ENCODE measurements around the gene NLRP10.

NLRP10 gene

GRCh38 chr11:7964873-7965272 lies 374 bp downstream of the NLRP10 start:
- TF ChIP-seq CTCF (IDR thresholded peaks at IDR 0.05; ENCODE audit: insufficient read depth, low read length, poor library complexity, severe bottlenecking): no peak
- no peak for DNase-seq (ENCODE audit: extremely low read depth, insufficient read length)
- H3K27me3 ChIP-seq (replicated peaks; ENCODE audit: control insufficient read depth, insufficient read depth, low read length): no peaks in the 10 kb centered on the region; the same call in 1 of the 2 replicates
- no peak overlapping the region for H3K4me3 ChIP-seq (replicated peaks; ENCODE audit: low read depth, low read length)
- H3K36me3 ChIP-seq (ENCODE audit: control insufficient read depth, insufficient read depth, low read length): no peaks in the 10 kb centered on the region

- Histone ChIP-seq H3K36me3 (ENCODE audit: control insufficient read depth, insufficient read depth, low read length) (no peaks in the 10 kb centered on the region), H3K4me3 (replicated peaks; ENCODE audit: low read depth, low read length) (no peak overlapping the region), H3K27me3 (replicated peaks; ENCODE audit: control insufficient read depth, insufficient read depth, low read length) (no peaks in the 10 kb centered on the region; the same call in 1 of the 2 replicates)
- no peak for DNase-seq (ENCODE audit: extremely low read depth, insufficient read length)
- TF ChIP-seq CTCF (IDR thresholded peaks at IDR 0.05; ENCODE audit: insufficient read depth, low read length, poor library complexity, severe bottlenecking): no peak
Measured at GRCh38 chr11:7964261-7964660, 986 bp downstream of the NLRP10 start.

GRCh38 chr11:7955191-7955590 lies 10.1 kb downstream of the NLRP10 start:
- TF ChIP-seq CTCF (IDR thresholded peaks at IDR 0.05; ENCODE audit: insufficient read depth, low read length, poor library complexity, severe bottlenecking): no peak
- no peak overlapping the region for H3K4me3 ChIP-seq (replicated peaks; ENCODE audit: low read depth, low read length)
- H3K36me3 ChIP-seq (ENCODE audit: control insufficient read depth, insufficient read depth, low read length): no peaks in the 10 kb centered on the region
- DNase-seq (ENCODE audit: extremely low read depth, insufficient read length): no peak
- H3K27me3 ChIP-seq (replicated peaks; ENCODE audit: control insufficient read depth, insufficient read depth, low read length): no peaks in the 10 kb centered on the region

GRCh38 chr11:7949934-7950333 lies 15.3 kb downstream of the NLRP10 start:
- TF ChIP-seq CTCF (IDR thresholded peaks at IDR 0.05; ENCODE audit: insufficient read depth, low read length, poor library complexity, severe bottlenecking): no peak
- Histone ChIP-seq H3K27me3 (replicated peaks; ENCODE audit: control insufficient read depth, insufficient read depth, low read length) (no peaks in the 10 kb centered on the region; the same call in 1 of the 2 replicates), H3K4me3 (replicated peaks; ENCODE audit: low read depth, low read length) (no peak overlapping the region), H3K36me3 (ENCODE audit: control insufficient read depth, insufficient read depth, low read length) (no peaks in the 10 kb centered on the region)
- DNase-seq (ENCODE audit: extremely low read depth, insufficient read length): no peak

GRCh38 chr11:7944123-7944522 lies 21.1 kb downstream of the NLRP10 start:
- Histone ChIP-seq H3K4me3 (replicated peaks; ENCODE audit: low read depth, low read length) (no peak overlapping the region), H3K36me3 (ENCODE audit: control insufficient read depth, insufficient read depth, low read length) (no peaks in the 10 kb centered on the region), H3K27me3 (replicated peaks; ENCODE audit: control insufficient read depth, insufficient read depth, low read length) (no peaks in the 10 kb centered on the region; the same call in 1 of the 2 replicates)
- no peak for TF ChIP-seq CTCF (IDR thresholded peaks at IDR 0.05; ENCODE audit: insufficient read depth, low read length, poor library complexity, severe bottlenecking)
- DNase-seq (ENCODE audit: extremely low read depth, insufficient read length): no peak

GRCh38 chr11:7941608-7942007 lies 23.6 kb downstream of the NLRP10 start, which contains the start of gene OR10A3:
Gene OR10A3 (minus strand): TSS chr11:7941708. CDS start chr11:7939520, 2,188 bp downstream.
- DNase-seq (ENCODE audit: extremely low read depth, insufficient read length): no peak
- Histone ChIP-seq H3K36me3 (ENCODE audit: control insufficient read depth, insufficient read depth, low read length) (no peaks in the 10 kb centered on the region), H3K4me3 (replicated peaks; ENCODE audit: low read depth, low read length) (no peak within 1 kb of the TSS), H3K27me3 (replicated peaks; ENCODE audit: control insufficient read depth, insufficient read depth, low read length) (no peaks in the 10 kb centered on the region)
- TF ChIP-seq CTCF (IDR thresholded peaks at IDR 0.05; ENCODE audit: insufficient read depth, low read length, poor library complexity, severe bottlenecking): no peak
